H9 (cell line): ENCODE results near the gene ARHGEF17. TPM values are rescaled to one million over a fixed set of nuclear protein-coding genes. Genes with fewer than 3 reads are reported as not detected.

Experiments used
- DNase-seq: peaks from one replicate; pipeline ENCODE4 v3.0.0-alpha.2; 2017
- H2AFZ ChIP-seq: one replicate; pipeline ENCODE4 v1.6.1; 2013; ENCODE audit warnings: mild to moderate bottlenecking, low read length, control low read depth, moderate library complexity
- H2AK5ac ChIP-seq: 2 replicates; pipeline ENCODE4 v1.6.1; 2013; ENCODE audit warnings: low read length, control low read depth, mixed read lengths; ENCODE audit not compliant: insufficient read length
- H2BK120ac ChIP-seq: one replicate; pipeline ENCODE4 v1.6.1; 2013; ENCODE audit warnings: low read depth, mild to moderate bottlenecking, low read length, control low read depth, inconsistent platforms; ENCODE audit not compliant: poor library complexity, severe bottlenecking
- H2BK12ac ChIP-seq: 2 replicates; pipeline ENCODE4 v1.6.1; 2013; ENCODE audit warnings: low read length, control low read depth, mixed read lengths, low read depth; ENCODE audit not compliant: insufficient read length
- H2BK15ac ChIP-seq: 2 replicates; pipeline ENCODE4 v1.6.1; 2013; ENCODE audit warnings: low read depth, low read length, control low read depth
- H2BK20ac ChIP-seq: one replicate; pipeline ENCODE4 v1.6.1; 2013; ENCODE audit warnings: low read depth, mild to moderate bottlenecking, low read length, control low read depth, inconsistent platforms; ENCODE audit not compliant: poor library complexity, severe bottlenecking
- H2BK5ac ChIP-seq: 2 replicates; pipeline ENCODE4 v1.6.1; 2013; ENCODE audit warnings: low read length, control low read depth, mixed read lengths; ENCODE audit not compliant: insufficient read length
- H3K14ac ChIP-seq: 2 replicates; pipeline ENCODE4 v1.6.1; 2013; ENCODE audit warnings: low read length, control low read depth; ENCODE audit not compliant: insufficient read depth
- H3K18ac ChIP-seq: 2 replicates; pipeline ENCODE4 v1.6.1; 2013; ENCODE audit warnings: low read depth, mild to moderate bottlenecking, mixed read lengths, low read length, control low read depth; ENCODE audit not compliant: insufficient read length
- H3K23ac ChIP-seq: 2 replicates; pipeline ENCODE4 v1.6.1; 2013; ENCODE audit warnings: low read length, control low read depth, mixed read lengths, low read depth; ENCODE audit not compliant: insufficient read length
- H3K23me2 ChIP-seq: 2 replicates; pipeline ENCODE4 v1.6.1; 2013; ENCODE audit warnings: low read depth, mild to moderate bottlenecking, mixed read lengths, low read length, control low read depth; ENCODE audit not compliant: insufficient read length, poor library complexity, severe bottlenecking
- H3K27ac ChIP-seq: 2 replicates; pipeline ENCODE4 v1.5.1; 2013; ENCODE audit warnings: low read length, control low read depth, mixed read lengths, low read depth; ENCODE audit not compliant: insufficient read length
- H3K27me3 ChIP-seq: 2 replicates; pipeline ENCODE4 v1.6.1; 2013; ENCODE audit warnings: low read length, control low read depth, inconsistent platforms; ENCODE audit not compliant: insufficient read depth
- H3K4ac ChIP-seq: 2 replicates; pipeline ENCODE4 v1.6.1; 2013; ENCODE audit warnings: low read depth, mild to moderate bottlenecking, control low read depth, inconsistent platforms, low read length, moderate library complexity
- H3K4me1 ChIP-seq: 2 replicates; pipeline ENCODE4 v1.6.1; 2013; ENCODE audit warnings: low read length, control low read depth, inconsistent platforms; ENCODE audit not compliant: insufficient read depth
- H3K4me2 ChIP-seq: 2 replicates; pipeline ENCODE4 v1.6.1; 2013; ENCODE audit warnings: low read length, control low read depth, mixed read lengths; ENCODE audit not compliant: insufficient read length, insufficient read depth
- H3K56ac ChIP-seq: 2 replicates; pipeline ENCODE4 v1.6.1; 2013; ENCODE audit warnings: low read depth, mild to moderate bottlenecking, mixed read lengths, low read length, control low read depth; ENCODE audit not compliant: insufficient read length
- H3K79me1 ChIP-seq: 2 replicates; pipeline ENCODE4 v1.6.1; 2013; ENCODE audit warnings: low read depth, mild to moderate bottlenecking, moderate library complexity, low read length, control low read depth, inconsistent platforms; ENCODE audit not compliant: insufficient read depth, poor library complexity, severe bottlenecking
- H3K79me2 ChIP-seq: 2 replicates; pipeline ENCODE4 v1.6.1; 2013; ENCODE audit warnings: low read length, control low read depth, inconsistent platforms; ENCODE audit not compliant: insufficient read depth
- H3K9ac ChIP-seq: 2 replicates; pipeline ENCODE4 v1.6.1; 2013; ENCODE audit warnings: low read length, control low read depth, mixed read lengths; ENCODE audit not compliant: insufficient read length; ENCODE audit errors: extremely low read depth
- H3K9me3 ChIP-seq: one replicate; pipeline ENCODE4 v1.6.1; 2013; ENCODE audit warnings: low read depth, low read length, inconsistent platforms; ENCODE audit not compliant: control insufficient read depth
- H3T11ph ChIP-seq: one replicate; pipeline ENCODE4 v1.6.1; 2013; ENCODE audit warnings: mild to moderate bottlenecking, low read length, control low read depth, inconsistent platforms
- H4K20me1 ChIP-seq: one replicate; pipeline ENCODE4 v1.6.1; 2013; ENCODE audit not compliant: control insufficient read depth, insufficient read length, insufficient read depth
- H4K5ac ChIP-seq: 2 replicates; pipeline ENCODE4 v1.6.1; 2013; ENCODE audit warnings: low read depth, mild to moderate bottlenecking, mixed read lengths, low read length, control low read depth; ENCODE audit not compliant: insufficient read length
- H4K8ac ChIP-seq: replicated peaks from 2 replicates; pipeline ENCODE4 v1.6.1; 2013; ENCODE audit warnings: low read length, control low read depth, mixed read lengths, low read depth; ENCODE audit not compliant: insufficient read length
- H4K91ac ChIP-seq: 2 replicates; pipeline ENCODE4 v1.6.1; 2013; ENCODE audit warnings: low read depth, mild to moderate bottlenecking, moderate library complexity, mixed read lengths, low read length, control low read depth; ENCODE audit not compliant: insufficient read length
- H3K27ac Mint-ChIP-seq, 3 experiments: 2 replicates in 2 of 3; 3 replicates in 1 of 3; pipeline ENCODE4 v1.8.0; 2020 to 2021; ENCODE audit warnings: mixed read lengths in 3 of 3, mild to moderate bottlenecking in 1 of 3, moderate library complexity in 1 of 3
- H3K27me3 Mint-ChIP-seq: 2 replicates; pipeline ENCODE4 v1.8.0; 2021; ENCODE audit warnings: low read depth, mild to moderate bottlenecking, moderate library complexity, mixed read lengths
- H3K36me3 Mint-ChIP-seq, 3 experiments: 2 replicates in 2 of 3; 3 replicates in 1 of 3; pipeline ENCODE4 v1.8.0; 2020 to 2021; ENCODE audit warnings: low read depth in 3 of 3, mixed read lengths in 3 of 3; ENCODE audit not compliant: insufficient read depth in 1 of 3
- H3K4me1 Mint-ChIP-seq, 2 experiments: 2 replicates each; pipeline ENCODE4 v1.8.0; 2020; ENCODE audit warnings: mixed read lengths in 2 of 2
- H3K4me3 Mint-ChIP-seq, 2 experiments: 2 replicates in 1 of 2; 3 replicates in 1 of 2; pipeline ENCODE4 v1.8.0; 2020 to 2021; ENCODE audit warnings: mild to moderate bottlenecking in 2 of 2, mixed read lengths in 2 of 2, moderate library complexity in 1 of 2
- H3K9me3 Mint-ChIP-seq, 2 experiments: 2 replicates in 1 of 2; 3 replicates in 1 of 2; pipeline ENCODE4 v1.8.0; 2020; ENCODE audit warnings: mild to moderate bottlenecking in 2 of 2, mixed read lengths in 2 of 2, moderate library complexity in 1 of 2
- CTCF ChIP-seq: fragments of 200-600 bp; sonication (generic); conservative IDR thresholded peaks from 3 replicates; pipeline ENCODE4 v1.8.0; 2021; ENCODE audit warnings: antibody characterized with exemption, mild to moderate bottlenecking
- WGBS: extraction: QIAGEN DNeasy Blood & Tissue Kit; methylation state at CpG from one replicate; pipeline ENCODE4 v1.1.7; 2013; ENCODE audit warnings: missing lambda C conversion rate, low lambda C conversion rate, mixed read lengths; ENCODE audit not compliant: insufficient read length; ENCODE audit errors: extremely low coverage; 5-methylcytosine and 5-hydroxymethylcytosine counted together
- total RNA-seq: library from RNA; stranded (reverse); gene quantifications from 2 replicates; pipeline ENCODE4 v1.2.1, GENCODE V29; 2021

Gene ARHGEF17
- total RNA-seq, 1 experiment from 2014 or later: 7.4 TPM

- H4K5ac ChIP-seq: no peak overlapping the region
- Mint-ChIP-seq H3K4me1 (peaks cover 0 to 10% of the 10 kb centered on the region in 2 experiments; a peak in 2 of 4 replicates), H3K36me3 (no peaks in the 10 kb centered on the region), H3K9me3 (no peaks in the 10 kb centered on the region), H3K27ac (no peak overlapping the region), H3K27me3 (peaks cover 35% of the 10 kb centered on the region), H3K4me3 (no peak overlapping the region)
- no peak overlapping the region for H4K91ac ChIP-seq
- H2BK15ac ChIP-seq: no peak overlapping the region
- H4K20me1 ChIP-seq: peaks cover 2% of the 10 kb centered on the region
- DNase-seq: peak; percentile 8
- H3K4ac ChIP-seq: no peak overlapping the region
- H3K9ac ChIP-seq: no peak overlapping the region
- no peak overlapping the region for H2BK20ac ChIP-seq
- WGBS: no CpG with 5 or more reads among the region's 2 CpGs
- H3T11ph ChIP-seq: no peak overlapping the region
- H2BK12ac ChIP-seq: no peak overlapping the region
- H3K14ac ChIP-seq: no peak overlapping the region
- no peaks in the 10 kb centered on the region for H3K23me2 ChIP-seq
- no peak overlapping the region for H4K8ac ChIP-seq
- H2BK5ac ChIP-seq: no peak overlapping the region
- H3K79me2 ChIP-seq: no peaks in the 10 kb centered on the region
- no peak overlapping the region for H2AK5ac ChIP-seq
- no peak overlapping the region for H3K18ac ChIP-seq
- TF ChIP-seq CTCF: no peak
- no peak overlapping the region for H3K4me2 ChIP-seq
- no peak overlapping the region for H3K23ac ChIP-seq
- no peak overlapping the region for H3K56ac ChIP-seq
- peaks cover 4% of the 10 kb centered on the region for H3K27me3 ChIP-seq
- H3K9me3 ChIP-seq: no peaks in the 10 kb centered on the region
- H3K27ac ChIP-seq: no peak overlapping the region
- H3K4me1 ChIP-seq: no peaks in the 10 kb centered on the region
- H2BK120ac ChIP-seq: no peak overlapping the region
- no peak overlapping the region for H2AFZ ChIP-seq
- no peaks in the 10 kb centered on the region for H3K79me1 ChIP-seq
Measured at GRCh38 chr11:73263640-73264039, 44.4 kb upstream of the ARHGEF17 start.
